Measurements from ENCODE around the gene SELENOM.

Gene SELENOM, protein sequence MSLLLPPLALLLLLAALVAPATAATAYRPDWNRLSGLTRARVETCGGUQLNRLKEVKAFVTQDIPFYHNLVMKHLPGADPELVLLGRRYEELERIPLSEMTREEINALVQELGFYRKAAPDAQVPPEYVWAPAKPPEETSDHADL

DNA sequence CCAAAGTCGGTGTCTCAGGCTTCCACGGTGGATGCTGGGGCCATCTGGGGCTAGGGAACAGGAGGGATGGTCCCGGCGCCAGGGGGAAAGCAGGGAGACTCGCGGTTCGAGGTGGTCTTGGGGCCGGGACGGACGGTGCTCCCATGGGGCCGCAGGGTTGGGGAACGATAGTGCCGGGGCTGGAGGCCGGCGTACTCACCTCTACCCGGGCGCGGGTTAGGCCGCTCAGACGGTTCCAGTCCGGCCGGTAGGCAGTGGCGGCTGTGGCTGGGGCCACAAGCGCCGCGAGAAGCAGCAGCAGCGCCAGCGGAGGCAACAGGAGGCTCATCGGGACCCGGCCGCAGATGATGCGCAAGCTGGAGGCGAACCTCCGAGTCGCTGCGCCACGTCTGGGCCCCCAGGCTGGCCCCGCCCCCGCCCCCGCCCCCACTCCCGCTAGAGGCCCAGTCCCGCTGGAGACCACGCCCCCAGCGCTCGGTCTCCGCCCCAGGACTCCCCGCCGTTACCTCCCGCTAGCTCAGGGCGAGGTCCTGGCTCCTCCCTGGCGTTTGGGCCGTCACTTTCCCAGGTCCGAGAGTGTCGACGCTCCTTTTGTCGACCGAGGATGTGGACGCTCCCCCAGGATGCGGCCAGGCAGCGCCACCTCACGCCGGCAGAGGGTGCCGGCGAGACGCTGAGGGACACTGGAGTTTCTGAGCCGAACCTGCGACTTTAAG, at the start of gene SELENOM:
Gene SELENOM (minus strand): TSS at position 391 of the 716 bp plus-strand sequence. CDS start 63 bp downstream, at position 328.
- DNase-seq = peak; percentile 99

DNA sequence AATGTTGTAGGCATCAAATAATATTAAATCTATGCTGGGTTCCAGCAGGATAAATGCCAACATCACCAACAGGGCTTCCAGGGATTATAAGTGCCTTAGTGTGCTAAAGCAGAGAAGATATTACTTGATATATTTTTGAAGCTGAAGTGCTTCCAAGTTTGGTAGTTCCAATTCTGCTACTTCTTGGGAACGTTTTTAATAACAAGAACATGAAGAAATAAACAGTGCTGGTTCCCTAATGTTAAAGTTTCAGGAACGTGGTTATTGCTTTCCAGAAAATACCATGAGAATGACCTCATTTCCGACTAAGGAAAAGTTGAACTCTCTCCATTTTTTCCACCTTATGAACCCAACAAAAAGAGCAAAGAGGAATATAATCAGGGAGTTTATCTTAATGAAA, 48.1 kb upstream of the SELENOM start:
- peak; percentile 62 for DNase-seq

DNA sequence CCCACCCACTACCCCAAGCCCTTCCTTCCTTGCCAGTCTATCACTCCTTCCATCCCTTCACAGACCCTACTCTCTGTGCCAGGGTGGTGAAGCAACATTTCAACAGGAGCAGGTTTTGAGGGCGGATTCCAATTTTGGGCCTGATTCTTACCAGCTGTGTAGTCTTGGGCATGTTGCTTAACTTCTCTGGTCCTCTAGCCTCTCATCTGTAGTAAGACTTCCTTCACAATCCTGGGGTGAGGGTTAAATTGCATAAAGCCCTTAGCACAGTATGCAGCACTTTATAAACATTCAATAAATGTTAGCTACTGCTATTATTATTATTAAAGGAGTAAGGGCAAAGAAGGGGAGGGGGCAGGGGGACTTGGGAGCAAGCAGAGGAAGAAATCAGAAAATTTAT, 47.6 kb upstream of the SELENOM start:
- no peak for DNase-seq

DNA sequence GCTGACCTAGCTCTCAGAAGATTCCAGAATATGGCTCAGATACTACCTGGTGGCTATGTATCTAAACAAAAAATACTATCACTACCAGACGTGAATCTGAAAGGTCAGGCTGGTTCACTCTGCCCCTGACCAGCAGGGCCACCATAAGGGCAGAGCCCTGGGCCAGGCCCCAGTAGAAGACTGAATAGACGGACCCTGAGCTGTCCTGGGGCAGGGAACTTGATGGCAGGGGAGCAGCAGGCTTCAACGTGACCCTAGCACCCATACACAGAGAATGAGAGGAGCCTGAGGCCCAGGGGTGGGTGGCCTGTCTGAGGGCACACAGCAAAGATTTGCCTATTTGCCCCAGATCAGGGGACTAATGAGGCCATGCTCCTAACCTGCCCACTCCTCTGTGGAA, 46.0 kb upstream of the SELENOM start:
- no peak for DNase-seq

DNA sequence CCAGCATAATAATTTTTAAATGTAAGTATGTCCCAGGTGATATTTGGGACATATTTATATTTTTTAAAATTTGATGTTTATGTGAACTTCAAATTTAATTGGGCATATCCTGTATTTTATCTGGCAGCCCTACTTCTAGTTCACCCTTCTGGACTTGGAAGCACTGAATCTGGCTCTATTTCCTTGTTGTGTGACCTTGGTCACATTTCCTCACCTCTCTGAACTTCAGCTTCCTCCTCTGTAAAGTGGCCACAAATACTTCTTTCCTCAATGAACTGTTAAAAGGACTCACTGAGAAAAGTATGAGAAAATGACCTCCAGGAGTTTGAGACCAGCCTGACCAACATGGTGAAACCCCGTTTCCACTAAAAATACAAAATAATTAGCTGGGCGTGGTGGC, 44.5 kb upstream of the SELENOM start:
- no peak for DNase-seq

DNA sequence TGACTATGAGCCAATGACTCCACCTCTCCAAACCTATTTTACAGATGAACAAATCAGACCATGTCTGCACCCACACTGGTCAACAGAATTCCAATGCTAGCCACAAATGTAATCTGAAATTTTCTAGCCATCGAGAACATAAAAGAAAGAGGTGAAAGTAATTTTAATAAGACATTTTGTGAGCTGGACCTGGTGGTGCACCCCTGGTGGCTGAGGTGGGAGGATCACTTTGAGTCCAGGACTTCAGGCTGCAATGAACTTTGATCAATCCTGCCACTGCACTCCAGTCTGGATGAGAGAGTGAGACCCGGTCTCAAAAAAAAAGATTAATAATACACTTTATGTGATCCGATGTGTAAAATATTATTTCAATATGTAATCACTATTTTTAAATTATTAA, 43.2 kb upstream of the SELENOM start:
- DNase-seq = no peak

DNA sequence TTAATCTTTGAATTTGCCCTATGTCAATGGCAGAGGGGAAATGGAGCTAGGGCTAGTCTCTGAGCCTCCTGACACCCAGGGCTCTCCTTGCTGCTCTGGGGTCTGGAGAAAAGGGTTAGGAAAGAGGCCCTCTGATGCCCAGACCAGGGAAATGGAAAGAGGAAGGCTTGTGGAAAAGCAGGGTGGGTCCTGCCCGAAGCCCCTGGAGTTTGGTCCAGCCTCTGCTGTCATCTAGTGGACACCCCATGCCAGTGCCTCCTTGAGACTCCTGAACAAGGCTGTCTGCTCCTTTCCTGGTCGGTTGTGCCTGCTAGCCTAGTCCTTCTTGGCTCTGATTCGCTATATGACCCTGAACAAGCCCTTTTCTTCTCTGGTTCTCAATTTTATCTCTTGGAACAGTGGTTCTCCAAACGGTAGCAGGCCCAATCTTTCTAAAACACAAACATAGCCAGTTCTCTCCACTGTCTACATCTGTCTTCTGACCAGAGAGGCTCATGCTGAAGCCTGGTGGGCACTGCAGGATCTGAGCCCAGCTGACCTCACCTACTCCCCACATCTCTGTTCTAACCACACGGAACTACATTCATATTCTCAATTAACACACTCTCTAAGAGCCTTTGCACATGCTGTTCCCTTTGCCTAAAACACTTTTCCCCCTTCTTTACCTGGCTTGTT, 41.7 kb upstream of the SELENOM start:
- peak; percentile 82 for DNase-seq

DNA sequence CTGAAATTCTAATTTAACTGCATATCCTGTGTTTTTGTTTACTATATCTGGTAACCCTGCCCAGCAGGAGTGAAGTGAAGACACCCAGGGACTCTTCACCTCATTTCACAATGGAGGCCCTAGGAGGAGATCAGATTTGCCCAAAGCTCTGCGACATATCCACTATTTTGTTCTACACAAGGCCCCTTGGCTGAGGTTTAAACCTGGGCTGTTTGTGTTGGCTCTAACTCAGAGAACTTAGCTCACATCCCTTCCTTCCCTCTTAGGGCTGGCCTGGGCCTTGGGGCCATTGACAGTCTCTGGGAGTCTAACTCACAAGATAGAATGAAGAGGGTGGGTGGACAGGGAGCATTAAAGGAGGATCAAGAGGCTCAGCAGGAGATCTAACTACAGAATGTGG, 41.1 kb upstream of the SELENOM start:
- DNase-seq = no peak

DNA sequence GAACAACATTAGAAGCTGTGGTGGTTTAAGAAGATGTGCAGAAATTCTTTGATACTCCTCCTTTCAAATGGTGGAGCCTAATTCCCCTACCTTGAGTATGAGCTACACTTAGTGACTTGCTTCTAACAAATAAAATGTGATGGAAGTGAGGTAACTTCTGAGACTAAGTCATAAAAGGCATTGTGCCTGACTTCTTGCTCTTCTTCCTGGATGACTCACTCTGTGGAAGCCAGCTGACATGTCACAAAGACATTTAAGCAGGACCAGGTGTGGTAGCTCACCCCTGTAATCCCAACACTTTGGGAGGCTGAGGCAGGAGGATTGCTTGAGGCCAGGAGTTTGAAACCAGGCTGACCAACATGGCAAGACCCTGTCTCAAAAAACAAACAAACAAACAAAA, 36.9 kb upstream of the SELENOM start:
- DNase-seq = peak; percentile 37

DNA sequence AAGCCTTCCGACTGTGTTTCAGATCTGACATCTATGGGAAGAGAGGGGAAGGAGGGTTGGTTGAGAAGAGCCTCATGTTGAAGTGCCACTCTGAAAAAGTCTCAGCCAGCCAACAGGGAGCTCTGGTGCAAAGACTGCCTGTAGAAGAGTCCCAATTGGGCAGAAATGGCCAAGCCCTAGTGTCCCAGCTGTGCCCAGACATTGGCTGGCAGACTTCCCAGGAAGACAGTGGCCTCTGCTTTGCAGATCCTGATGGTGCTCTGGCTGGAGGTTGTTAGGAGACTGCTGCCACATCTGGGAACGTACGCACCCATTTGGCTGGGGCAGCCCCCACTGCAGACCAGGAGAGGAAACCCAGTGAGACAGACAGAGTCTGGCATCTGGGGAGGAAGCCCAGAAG, 36.2 kb upstream of the SELENOM start:
- DNase-seq = no peak

DNA sequence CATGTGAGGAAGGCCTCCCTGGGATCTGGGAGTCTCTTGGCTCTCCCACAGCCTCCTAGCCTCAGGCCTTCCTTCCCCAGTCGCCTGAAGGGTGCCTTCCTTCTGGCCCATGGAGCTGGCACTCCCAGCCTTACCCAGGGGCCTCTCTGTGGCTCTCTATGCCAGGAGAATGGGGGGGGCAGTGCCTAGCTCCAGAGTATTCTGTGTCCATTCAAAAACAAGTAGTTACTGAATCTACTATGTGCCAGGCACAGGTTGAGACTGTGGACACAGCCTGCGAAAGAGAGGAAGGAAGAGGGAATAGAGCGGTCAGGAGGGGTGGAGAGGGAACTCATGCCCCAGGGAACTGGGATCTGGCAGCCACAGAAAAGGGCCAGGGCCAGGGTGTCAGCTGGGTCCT, 35.7 kb upstream of the SELENOM start:
- no peak for DNase-seq

DNA sequence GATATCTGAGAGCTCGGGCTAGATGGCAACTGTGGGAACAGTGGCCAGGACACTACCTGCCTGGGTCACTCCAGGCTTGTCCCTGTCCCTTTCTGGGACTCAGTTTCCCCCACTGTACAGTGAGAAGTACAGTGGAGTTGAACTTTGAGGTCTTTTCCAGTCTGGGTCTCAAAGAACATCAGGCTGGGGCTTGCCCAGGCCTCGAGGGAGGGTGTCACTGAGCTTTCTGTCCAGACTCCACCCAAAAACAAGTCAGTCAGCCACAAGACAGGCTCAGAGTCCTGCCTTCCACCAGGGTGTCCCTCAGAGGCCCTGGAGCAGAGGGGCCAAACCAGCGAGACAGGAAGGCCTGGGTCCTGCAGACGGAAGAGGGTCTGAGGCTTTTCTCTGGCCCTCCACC, 34.9 kb upstream of the SELENOM start:
- DNase-seq = no peak

DNA sequence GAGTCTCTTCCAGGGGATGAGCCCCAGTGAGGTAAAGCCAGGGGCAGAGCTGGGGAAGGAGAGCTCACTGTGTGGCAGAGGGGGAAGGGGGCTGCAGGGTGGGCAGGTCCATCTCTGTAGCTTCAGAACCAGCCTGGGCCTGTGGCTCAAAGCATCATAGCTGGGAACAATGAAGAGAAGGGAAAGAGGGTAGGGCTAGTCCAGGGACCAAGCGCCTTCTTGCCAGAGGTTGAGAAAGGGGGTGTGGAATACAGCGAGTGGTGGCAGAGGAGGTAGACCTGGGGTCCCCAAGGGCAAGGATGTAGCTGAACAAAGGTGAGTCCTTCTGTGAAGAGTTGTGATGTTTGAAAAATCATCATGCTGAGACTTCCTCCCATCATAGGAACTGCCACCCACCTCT, 34.2 kb upstream of the SELENOM start:
- no peak for DNase-seq

DNA sequence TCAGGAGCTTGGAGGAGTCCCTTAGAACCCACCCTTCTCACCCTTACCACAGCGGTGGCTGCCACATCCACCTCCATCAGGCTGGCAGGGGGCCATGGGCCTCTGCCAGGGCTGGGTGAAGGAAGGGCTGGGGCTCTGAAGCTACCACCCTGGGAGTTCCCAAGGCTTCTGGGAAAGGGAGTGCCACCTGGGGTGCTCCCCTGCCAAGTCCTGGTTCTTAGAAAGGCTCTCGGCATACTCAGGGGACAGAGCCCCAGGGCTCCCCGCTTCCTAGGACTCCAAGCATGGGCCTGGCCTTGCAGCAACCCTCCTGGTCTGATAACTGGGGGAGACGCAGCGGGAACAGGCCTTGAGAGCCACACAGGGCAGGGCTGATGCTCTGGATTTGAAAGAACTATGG, 33.4 kb upstream of the SELENOM start:
- DNase-seq = no peak

DNA sequence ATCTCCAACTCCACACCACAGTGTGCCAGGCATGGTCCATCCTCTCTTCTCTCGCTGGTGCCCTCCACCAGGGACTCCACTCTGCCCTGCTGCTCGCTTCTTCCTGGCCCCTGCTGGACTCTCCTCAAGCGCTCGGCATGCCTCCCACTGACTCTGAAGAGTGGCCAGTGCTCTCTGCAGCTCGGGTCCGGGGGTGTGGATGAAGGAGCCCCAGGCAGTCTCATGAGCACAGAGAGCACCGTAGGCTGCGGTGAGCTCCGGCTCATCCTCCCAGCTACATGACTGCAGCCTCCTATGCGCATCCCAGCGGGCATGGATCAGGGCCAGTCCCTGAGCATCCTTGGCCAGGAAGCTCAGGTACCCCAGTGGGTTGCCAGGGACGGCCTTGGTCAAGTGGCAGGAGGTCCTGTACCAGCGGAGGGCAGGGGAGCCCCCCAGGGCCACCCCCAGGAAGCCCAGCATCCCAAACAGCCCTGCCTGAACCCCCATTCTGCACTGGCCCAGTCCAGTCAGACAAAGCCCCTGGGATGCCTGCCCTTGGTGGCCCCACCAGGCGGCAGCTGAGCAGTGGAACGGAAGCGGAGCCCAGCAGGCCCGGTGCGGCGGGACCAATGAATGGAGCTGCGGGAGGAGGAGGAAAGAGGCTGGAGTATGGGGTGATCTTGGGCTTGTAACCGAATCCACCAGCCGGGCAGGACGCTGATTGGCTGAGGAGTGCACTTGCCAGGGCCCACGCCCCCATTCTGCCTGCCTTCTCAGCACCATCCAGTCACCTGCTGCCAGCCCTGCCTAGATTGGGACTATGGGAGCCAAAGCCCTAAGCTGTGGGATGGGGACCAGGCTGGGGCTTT, 32.7 kb upstream of the SELENOM start, which contains the start of gene PLA2G3:
Gene PLA2G3 (minus strand): TSS at position 643 of the 851 bp plus-strand sequence. CDS start 154 bp downstream, at position 489.
- peak; percentile 27 for DNase-seq

DNA sequence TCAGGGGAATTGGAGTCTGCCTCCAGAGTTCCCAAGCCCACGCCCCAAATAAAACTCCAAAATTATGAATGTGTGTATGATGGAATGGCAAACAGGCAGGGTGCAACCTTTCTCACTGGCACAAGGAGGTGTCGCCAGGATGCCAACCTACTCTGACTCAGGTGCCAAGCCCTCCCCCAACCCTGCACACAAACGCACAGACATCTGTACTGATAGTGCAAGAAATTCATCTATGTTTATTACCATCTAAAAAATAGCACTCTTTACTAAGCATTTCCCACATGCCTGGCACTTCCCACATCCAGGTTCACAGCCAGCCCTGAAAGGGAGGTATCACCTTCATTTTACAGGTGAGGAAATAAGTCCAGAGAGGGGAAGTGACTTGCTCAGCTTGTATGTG, 31.7 kb upstream of the SELENOM start:
- DNase-seq = no peak

DNA sequence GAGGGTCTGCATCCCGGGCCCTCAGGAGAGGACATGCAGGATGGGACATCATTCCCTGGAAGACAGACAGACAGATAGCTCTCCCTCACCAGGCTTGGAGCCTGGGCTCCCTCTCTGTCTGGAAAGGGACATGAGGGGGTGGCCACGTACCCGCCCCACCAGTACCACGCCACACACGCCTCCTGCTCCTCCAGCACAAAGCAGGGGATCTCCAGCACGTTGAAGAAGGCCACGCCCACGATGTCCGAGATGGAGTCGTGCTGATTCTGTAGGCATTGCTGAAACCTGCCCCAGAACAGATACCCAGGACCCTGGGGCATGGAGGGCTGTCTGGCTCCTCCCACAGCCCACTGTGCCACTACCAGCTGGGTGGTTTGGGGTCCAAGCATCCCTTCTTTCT, 30.8 kb upstream of the SELENOM start:
- DNase-seq = no peak

DNA sequence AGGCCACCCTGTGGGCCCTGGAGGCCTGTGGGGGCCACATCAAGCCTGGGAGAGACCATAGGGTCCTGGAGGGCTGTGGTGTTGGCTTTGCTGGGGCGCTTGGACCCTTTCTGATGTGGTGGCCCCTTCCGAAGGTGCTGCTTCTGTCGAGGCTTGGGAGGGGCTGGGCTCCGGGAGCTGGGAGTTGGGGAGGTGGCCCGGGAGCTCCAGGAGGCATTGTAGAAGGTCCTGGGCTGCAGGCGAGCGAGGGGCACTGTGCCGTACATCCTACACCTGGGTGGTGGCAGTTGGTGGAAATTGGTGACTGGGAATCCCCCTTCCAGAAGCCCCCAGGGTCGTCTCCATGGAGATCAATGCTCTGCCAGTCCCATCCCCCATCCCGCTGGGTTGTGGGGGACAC, 30.4 kb upstream of the SELENOM start:
- no peak for DNase-seq

DNA sequence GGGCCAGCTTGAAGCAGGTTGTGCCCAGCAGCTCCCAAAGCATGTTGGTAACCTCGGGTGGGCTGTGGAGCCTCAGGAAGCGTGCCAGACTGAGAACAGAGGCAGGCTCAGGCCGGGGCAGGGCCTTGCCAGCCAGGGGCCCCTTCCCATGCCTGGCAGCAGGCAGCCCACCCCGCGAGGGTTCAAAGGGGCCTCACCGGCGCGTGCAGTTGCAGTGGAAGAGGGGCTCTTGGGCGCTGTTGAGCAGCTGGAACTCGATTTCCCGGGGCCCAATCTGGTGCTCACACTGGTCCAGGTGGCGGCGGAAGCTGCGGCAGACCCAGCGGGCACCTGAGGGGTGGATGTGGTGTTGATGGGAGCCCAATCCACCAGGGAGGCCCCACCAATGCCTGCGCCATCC, 29.3 kb upstream of the SELENOM start:
- no peak for DNase-seq

DNA sequence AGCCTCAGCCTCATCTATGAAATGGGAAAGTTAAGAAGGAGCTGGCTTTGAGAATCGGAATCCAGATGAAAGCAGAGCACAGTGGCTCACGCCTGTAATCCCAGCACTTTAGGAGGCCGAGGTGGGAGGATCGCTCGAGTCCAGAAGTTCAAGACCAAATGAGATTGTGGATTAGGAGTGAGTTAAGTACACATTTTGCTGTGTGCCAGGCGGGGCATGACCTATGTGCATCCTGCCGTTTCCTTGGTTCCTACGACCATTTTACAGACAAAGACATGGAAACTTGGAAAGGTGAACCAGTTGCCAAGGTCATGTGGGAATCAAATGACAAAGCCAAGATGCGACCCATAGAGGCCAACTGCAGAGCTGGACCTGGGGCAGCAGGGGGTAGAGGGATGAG, 28.8 kb upstream of the SELENOM start:
- DNase-seq = no peak

DNA sequence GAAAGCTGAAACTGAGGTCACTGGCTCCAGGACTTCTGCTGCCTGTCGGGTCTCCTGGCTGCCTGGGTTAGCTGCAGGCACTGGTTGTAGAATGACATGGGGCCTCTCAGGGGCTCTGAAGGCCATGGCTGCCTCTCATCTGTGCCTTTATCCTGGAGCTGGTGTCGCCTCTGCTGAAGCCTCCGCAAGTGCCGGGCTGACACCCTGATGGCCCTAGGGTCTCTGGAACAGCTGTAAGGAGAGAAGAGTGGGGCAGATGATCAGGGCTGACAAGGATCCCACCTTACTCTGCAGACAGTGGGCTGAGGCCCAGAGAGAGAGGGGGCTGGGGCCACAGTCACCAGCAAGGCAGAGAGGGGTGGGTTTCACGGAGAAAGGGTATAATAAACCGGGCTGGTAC, 28.3 kb upstream of the SELENOM start:
- DNase-seq = no peak

DNA sequence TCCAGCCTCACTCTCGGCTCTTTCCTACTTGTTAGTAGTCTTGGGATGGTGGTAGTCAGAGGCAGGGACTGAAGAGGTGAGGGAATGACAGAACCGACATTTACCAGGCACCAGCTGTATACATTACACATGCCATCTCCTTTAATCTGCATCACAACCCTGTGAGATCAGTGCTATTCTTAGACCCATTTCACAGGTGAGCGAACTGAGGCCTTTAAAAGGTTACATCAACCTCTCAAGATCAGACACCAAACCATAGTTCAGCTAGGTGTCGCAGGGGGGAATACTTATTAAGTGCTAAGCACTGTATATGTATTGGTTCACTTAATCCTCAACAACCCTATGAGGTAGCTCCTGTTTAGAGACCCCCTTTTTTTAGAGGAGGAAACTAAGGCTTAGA, 27.3 kb upstream of the SELENOM start:
- DNase-seq = no peak

DNA sequence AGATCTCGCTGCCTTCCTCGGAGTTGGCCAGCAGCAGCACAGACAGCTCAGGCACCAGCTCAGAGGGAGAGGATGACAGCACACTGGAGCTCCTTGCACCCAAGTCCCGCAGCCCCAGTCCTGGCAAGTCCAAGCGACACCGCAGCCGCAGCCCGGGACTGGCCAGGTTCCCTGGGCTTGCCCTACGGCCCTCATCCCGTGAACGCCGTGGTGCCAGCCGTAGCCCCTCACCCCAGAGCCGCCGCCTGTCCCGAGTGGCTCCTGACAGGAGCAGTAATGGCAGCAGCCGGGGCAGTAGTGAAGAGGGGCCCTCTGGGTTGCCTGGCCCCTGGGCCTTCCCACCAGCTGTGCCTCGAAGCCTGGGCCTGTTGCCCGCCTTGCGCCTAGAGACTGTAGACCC, 26.5 kb upstream of the SELENOM start:
- DNase-seq = no peak
